ENCODE results near the gene GRID1.

Gene GRID1

DNA sequence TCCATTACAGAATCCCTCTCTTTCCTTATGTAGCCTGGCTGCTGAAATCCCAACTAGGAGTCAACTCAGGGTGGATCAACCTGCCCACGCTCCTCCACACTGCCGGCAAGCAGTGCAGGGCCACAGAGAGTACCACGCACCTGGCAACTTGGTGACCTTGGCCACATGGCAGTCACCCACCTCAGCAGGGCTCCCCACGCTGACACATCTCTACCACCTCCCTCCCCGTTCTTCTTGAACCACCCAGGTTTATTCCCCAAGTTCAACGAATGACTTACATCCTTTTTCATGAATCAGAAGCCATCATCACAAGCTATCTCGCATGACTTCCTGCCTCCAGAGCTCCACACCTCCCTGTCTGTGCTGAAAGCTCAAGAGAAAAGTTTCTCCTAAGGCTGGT is 153.4 kb downstream of the GRID1 start:
- DNase-seq (ENCODE audit: low read depth, low spot score) = no peak

DNA sequence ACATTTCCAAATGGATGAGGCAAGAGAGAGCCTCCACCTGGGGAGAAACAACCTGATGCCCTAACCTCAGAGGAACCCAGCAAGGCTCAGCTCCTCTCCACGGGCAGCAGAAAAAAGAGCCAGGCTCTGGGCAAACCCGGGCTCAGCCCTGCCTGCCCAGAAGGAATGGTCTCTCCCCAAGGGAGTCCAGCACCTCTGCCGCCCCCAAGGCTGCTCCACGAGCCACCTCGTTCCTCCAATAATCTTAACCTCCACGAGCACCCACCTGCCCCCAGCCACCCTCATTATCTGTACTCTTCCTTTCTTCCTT is 154.2 kb downstream of the GRID1 start:
- DNase-seq (ENCODE audit: low read depth, low spot score) = no peak

GRCh38 chr10:86211691-86212390 is 154.8 kb downstream of the GRID1 start:
- DNase-seq (ENCODE audit: low read depth, low spot score) = no peak

- DNase-seq (ENCODE audit: low read depth, low spot score) = no peak
These were observed 156.2 kb downstream of the GRID1 start for GRCh38 chr10:86210416-86210815.

DNA sequence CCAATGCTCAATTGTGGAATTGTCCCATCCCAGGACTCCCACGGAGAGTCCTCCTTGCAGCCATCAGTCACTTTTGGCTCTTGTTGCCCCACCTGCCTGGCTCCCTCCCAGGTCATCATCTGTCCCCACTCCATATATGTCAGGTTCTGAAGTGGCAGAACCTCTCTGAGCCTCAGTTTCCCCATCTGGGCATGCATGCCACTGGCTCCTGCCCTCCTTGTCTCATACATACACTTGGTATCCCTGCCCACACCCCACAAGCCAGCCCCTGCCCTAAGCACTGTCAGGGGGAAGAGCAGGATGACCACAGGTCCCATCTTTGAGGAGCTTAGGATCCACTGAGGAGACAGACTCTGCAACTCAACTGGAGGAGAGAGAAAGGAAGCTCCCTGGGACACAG is 156.9 kb downstream of the GRID1 start:
- no peak for DNase-seq (ENCODE audit: low read depth, low spot score)

DNA sequence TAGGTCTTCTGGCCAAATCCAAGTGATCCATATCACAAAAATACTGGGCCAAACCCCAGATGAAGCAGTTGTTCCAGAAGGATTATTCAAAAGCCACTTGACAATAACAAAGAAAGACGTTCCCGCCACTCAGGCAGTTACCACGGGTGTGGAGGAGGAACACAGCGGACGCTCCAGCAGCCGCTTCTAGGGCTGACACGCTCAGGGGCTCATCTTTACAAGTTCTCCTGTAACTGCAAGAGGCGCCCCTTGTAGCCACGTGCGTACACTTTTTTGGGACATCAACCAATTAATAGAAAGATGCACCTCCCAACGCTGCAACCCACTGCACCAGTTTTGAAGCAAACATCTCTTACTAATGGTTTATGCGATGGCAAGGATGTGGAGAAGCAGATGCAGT is 159.4 kb downstream of the GRID1 start:
- DNase-seq (ENCODE audit: low read depth, low spot score) = no peak

GRCh38 chr10:86206240-86206579 is 160.4 kb downstream of the GRID1 start:
- DNase-seq (ENCODE audit: low read depth, low spot score) = no peak

DNA sequence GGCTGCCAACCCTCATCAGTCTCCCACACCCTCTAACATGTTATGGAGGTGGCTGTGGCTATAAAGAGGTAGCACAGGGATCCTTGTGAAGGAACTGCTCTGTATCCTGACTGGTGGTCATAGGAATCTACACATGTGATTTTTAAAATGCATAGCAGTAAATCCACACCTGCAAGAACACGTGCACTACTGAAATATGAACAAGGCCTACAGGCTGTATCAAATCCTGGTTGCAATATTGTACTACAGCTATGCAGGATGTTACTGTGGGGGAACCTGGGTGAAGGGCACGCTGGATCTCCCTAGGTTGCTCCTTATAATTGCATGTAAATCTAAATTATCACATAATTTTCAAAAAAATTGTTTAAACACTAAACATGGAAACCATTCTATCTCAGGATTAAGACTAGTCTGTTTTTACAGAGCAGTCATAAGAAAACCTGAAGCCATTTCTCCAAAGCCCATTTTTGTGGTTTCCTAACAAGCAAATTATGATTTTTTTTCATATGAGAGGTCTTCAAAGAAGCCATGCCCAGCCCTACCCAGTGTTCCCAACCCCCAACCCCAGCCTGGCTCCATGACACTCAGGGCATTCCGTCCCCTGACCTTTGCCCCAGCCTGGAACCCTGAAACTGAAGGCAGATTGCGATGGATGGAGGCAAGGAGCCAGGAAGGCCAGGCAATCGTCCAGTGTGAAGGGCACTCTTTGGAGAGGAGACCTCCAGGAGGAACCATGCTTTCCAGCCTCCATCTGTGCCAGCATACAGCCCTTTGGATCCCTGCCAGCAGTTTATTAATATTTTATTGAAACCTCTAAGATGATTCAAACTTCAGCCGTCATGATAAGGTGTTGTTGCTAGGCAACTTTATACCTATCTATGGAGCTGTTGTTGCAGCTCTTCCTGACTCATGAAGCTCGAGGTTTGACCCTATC is 161.0 kb downstream of the GRID1 start:
- DNase-seq (ENCODE audit: low read depth, low spot score) = no peak

- no peak for DNase-seq (ENCODE audit: low read depth, low spot score)
These were observed 161.9 kb downstream of the GRID1 start for GRCh38 chr10:86204421-86205305.

GRCh38 chr10:86203162-86203905 is 163.3 kb downstream of the GRID1 start:
- DNase-seq (ENCODE audit: low read depth, low spot score) = no peak

DNA sequence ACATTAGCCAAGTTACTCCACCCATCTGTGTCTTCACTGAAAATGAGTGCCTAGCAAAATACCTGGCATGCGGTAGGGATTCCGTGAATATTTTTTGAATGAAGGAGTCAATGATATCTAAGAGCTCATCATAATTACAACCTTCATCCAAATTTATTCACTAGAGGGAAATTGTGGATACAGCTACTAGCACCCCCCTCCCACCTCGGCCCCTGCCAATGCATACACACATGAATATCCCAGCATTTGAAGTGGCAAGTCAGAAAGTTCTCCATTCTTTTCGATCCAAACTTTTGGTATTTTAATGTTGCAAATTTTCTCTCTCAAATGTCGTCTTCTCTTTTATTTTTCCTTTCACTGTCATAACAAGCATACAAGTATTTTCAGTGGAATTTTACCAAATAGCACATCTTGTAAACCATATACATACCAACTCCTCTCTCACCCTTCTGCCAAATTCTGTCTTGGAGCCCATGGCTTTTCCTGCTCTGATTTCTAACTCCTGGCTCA is 164.3 kb downstream of the GRID1 start:
- no peak for DNase-seq (ENCODE audit: low read depth, low spot score)

DNA sequence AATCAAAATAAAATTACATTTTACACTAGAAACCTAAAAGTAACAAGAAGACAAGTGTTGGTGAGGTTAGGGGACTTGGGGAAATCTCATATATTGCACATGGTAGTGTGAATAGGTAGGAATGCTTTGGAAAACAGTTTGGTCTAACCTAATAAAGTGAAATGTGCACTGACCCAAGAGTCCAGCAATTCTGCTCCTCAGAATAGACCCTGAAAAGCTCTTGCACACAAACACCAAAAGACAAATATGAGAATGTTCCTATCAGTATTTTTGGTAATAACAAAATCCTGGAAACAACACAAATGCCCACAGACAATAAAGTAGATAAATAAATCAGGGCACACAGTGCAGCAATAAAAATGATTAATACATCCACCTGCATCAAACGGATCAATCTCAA is 165.7 kb downstream of the GRID1 start:
- DNase-seq (ENCODE audit: low read depth, low spot score) = no peak

DNA sequence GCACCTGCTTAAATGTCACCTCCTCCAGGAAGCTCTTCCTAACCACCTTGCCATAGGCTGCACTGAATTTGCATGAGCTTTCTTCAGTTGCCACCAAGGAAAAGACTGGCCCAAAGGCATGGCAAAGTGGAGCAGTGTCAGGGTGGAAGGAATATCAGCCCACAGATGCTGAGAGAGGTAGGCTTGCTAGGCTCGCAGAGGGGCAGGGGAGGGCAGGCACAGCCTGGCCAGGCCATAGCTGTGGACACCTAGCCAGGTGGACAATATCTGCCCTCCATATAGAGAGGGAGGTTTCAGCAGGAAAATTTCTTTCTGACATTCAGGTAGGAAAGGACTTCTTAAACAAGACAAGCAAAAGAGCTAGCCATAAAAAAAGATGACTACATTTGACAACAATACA is 166.3 kb downstream of the GRID1 start:
- DNase-seq (ENCODE audit: low read depth, low spot score) = no peak

- no peak for DNase-seq (ENCODE audit: low read depth, low spot score)
These were observed 167.6 kb downstream of the GRID1 start for GRCh38 chr10:86199041-86199440.

DNA sequence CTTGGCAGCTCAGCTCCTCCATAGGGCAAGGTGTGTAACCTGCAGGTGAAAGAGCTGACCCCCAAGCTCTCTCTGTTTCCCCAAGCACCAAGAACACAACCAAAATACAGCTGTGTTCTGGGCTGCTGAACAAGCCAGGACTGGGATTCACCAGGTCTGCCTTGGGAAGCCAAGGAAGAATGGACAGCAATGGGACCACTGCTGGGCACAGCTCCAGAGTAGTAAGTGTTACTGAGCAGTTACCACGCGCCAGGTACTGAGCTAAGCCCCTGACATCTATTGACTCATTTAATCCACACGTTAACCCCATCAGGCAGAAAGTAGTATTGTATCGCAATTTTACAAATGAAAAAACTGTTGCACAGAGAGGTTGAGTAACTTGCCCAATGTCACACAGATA is 168.3 kb downstream of the GRID1 start:
- DNase-seq (ENCODE audit: low read depth, low spot score) = no peak

DNA sequence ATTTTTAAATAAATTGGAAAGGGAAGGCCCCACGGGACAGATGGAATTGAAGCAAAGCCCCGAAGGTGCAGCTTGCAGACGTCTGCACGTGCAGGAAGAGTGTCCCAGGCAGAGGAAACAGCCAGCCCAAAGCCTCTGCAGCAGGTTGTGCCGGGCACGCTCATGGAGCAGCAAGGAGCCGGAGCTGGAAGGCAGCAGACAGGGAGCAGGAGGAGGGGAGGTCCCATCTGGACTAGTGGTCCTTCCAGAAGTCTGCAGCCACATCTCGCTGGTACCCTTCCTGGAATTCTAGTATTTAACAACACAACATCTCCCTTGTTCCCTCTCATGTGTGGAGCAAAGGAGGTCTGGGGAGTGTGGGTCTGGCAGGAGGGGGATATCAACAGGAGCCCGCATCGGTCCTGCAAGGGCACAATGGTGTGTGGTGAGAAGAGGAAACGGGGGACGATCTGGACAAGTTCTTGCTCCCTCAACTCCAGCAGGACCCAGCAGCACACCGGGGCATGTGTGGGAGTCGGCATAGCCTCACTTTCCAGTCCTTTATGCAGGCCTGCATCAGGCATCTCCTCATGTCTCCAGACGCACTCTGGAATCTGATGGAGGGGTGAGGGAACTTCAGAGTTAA is 169.3 kb downstream of the GRID1 start:
- no peak for DNase-seq (ENCODE audit: low read depth, low spot score)

DNA sequence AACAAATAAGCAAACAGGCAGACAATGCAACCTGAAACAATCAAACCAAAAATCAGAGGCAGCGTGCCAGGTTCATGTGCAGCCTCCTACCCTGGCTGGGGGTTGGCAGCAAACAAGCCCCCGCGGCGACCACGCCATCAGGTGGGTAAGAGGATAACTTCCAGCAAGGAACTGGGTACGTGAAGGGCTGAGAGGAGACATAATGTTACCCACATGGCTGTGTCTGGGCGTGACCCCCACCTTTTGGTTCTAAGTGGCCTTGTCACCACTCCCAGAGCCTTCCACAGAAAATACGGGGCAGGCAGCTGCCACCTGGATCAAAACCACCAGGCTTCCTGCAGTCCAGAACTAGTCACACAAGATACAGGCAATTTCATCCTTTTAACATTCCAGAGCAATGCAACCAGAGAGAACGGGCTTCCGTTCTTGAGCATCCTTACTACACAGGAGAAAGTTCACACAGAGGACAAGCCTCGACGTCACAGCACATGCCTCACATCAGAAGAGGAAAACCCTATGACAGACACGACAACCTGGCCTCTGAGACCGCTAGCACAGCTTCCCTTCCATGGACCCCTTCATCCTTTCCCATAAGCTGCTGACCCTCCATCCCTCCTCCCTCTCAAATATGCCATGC is 171.0 kb downstream of the GRID1 start:
- DNase-seq (ENCODE audit: low read depth, low spot score) = no peak

GRCh38 chr10:86194684-86195083 is 171.9 kb downstream of the GRID1 start:
- DNase-seq (ENCODE audit: low read depth, low spot score) = no peak

- no peak for DNase-seq (ENCODE audit: low read depth, low spot score)
These were observed 172.8 kb downstream of the GRID1 start for GRCh38 chr10:86193841-86194240.

DNA sequence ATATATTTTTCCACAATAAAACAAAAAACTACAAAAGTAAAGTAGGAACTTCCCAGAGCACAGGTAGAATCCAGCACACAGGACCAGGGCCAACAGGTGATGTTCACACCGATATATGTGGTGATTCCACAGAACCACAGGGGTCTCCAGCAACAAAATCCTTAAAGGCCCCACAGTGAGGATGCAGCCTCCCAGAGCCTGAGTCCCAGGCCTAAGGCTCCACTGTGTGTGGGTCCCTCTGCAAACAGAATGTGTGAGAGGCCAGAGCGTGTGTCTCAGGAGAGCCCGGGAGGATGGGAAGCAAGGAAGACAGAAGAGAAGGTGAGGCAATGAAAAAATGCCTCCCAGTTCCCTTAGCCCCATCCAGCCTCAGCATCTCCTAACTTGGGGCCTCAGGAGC is 173.9 kb downstream of the GRID1 start:
- no peak for DNase-seq (ENCODE audit: low read depth, low spot score)

Measured in brain pericyte (primary cell).